A549 (cell line): ENCODE data around the gene RNU1-4. TPM values are rescaled to one million over a fixed set of nuclear protein-coding genes. Genes with fewer than 3 reads are reported as not detected.
"Not testable (repeated sequence)": the region's sequence is repeated elsewhere in the genome, so short reads cannot be mapped to it uniquely, and the experiment has no call there.

Experiments
- ATAC-seq, 2 experiments: fragments of 200-7000 bp in 1 of 2; fragments of >200 bp in 1 of 2; cut with Nextera tagmentation in 1 of 2; cut with Tn5 transposase in 1 of 2; 3 replicates each; pipeline versions ENCODE4 v1.8.0 to v1.9.1; 2018 to 2020; ENCODE audit warnings: mild to moderate bottlenecking in 1 of 2, moderate library complexity in 1 of 2
- CTCF ChIA-PET: fragments of 300-600 bp; sonication (Branson Sonifier 250); formaldehyde crosslinking; extraction: SDS; loops from one replicate; lab custom pipeline; 2021; ENCODE audit warnings: antibody characterized with exemption, inconsistent platforms; lab: Yijun Ruan, JAX
- POLR2A ChIA-PET: fragments of 350-600 bp; formaldehyde crosslinking; extraction: SDS; loops from one replicate; lab custom pipeline; 2021; ENCODE audit warnings: antibody characterized with exemption, inconsistent platforms; lab: Yijun Ruan, JAX
- DNase-seq, 2 experiments: peaks; one replicate each; pipeline versions ENCODE4 v3.0.0 to v3.0.0-alpha.2; 2011 to 2016; ENCODE audit warnings: low read depth in 1 of 2, low spot score in 1 of 2
- FAIRE-seq: peaks from 2 replicates; lab custom pipeline; 2011; peaks lifted over from hg19 to GRCh38; lab: Jason Lieb, UNC
- H3K27ac ChIP-seq, 2 experiments: fragments of >200 bp; sonication (Bioruptor Twin); formaldehyde crosslinking; 3 replicates each; pipeline ENCODE4 v1.5.1; 2016 to 2017
- H3K4me1 ChIP-seq: fragments of >200 bp; sonication (Bioruptor Twin); formaldehyde crosslinking; 3 replicates; pipeline ENCODE4 v1.6.1; 2016
- H3K4me2 ChIP-seq: fragments of >200 bp; sonication (Bioruptor Twin); formaldehyde crosslinking; 3 replicates; pipeline ENCODE4 v1.6.1; 2016
- H3K4me3 ChIP-seq: fragments of >200 bp; sonication (Bioruptor Twin); formaldehyde crosslinking; 3 replicates; pipeline ENCODE4 v1.5.1; 2016
- H3K9me3 ChIP-seq: fragments of >200 bp; sonication (Bioruptor Twin); formaldehyde crosslinking; 3 replicates; pipeline ENCODE4 v1.6.1; 2016
- WGBS: methylation state at CpG from one replicate; pipeline ENCODE4 v1.1.6; 2017; ENCODE audit errors: missing lambda C conversion rate; 5-methylcytosine and 5-hydroxymethylcytosine counted together
- polyA plus RNA-seq, 4 experiments: library from polyadenylated mRNA; depleted of rRNA in 3 of 4; stranded (reverse); fragments of >200 nt; fragmentation: RNase III in 1 of 4; extraction: RNeasy Plus Mini Kit Qiagen cat#74134 plus additional on column Dnase treatment in 1 of 4; gene quantifications; 2 replicates in 3 of 4; 3 replicates in 1 of 4; pipeline ENCODE4 v1.2.3, GENCODE V29; 2011 to 2017

RNU1-4 gene
- polyA plus RNA-seq, 2 of the 4 experiments (the other 2 are of a cell fraction): 6.6 to 56.2 TPM

DNA sequence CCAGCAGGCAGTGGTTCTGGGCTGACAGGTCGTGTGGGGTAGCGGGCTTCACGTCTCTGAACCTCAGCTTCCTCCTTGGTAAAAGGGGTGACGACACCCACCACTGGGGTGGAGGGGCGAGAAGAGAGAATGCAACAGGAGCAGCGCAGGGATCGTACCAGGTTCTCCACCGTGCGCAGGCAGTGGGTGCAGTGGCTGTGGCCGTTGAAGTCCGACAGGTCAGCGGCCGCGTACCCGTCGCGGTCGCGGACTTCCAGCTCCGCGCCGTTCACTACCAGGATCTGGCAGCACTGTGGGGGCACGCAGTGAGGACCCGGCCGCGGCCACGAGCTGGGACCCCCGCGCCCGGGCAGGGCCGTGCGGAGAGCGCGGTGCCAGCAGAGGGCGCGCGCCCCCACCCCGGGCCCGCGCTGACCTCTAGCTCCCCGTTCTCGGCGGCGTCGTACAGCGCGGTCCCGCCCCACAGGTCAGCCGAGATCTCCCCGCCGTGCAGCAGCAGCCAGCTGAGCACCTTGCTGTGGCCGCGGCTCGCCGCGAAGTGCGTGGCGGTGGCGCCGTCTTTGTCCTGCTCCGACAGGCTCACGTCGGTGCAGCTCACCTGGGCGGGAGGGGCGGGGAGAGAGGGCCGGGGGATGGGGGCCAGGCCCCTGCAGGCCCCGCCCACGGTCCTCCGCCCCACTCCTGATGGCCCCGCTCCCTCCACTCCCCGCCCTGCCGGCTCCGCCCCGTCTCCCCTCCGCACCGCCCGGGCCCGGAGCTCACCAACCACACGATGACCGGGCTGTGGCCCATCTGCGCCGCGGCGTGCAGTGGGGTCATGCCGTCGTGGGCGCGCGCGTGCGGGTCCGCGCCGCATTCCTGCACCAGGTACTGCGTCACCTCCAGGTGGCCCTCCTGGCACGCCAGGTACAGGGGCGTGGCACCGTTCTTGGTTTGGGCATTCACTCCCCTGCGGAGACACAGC, 32.9 kb upstream of the RNU1-4 start:
- WGBS: 100% methylated on average over 1 of the region's 99 CpGs
- H3K27ac ChIP-seq, H3K9me3 ChIP-seq, H3K4me1 ChIP-seq, DNase-seq, FAIRE-seq, POLR2A ChIA-PET: not testable (repeated sequence)
- Histone ChIP-seq H3K4me2 (peak overlapping the region; percentile 25; the same call in 2 of the 3 replicates), H3K4me3 (peak overlapping the region; percentile 27; the same call in 1 of the 3 replicates)
- peak; percentile 55 to 76; a peak in 5 of 6 replicates for ATAC-seq
- CTCF ChIA-PET: interaction anchor here (1.0 to 3.6 kb wide), 9 partner anchors 8 to 167 kb away, joined by 3 to 54 read pairs (median 7); no protein-coding TSS in a partner anchor

DNA sequence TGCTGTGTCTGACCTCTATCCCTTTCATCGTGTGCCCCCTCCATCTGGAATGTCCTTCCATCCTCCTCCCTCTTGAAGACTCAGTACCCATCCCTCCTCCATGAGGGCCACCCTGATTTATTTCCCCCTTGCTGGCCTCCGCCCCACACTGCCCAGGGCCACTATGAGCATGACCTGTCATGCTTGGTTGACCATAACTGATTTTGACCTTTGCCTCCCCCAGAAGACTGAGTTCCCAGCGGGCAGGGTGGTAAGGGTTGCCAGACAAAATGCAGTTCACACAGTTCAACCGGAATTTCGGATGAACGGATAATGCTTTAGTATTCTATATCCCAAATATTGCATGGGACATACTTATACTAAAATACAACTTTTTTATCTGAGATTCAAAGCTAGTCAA, 31.6 kb upstream of the RNU1-4 start:
- H3K9me3 ChIP-seq, POLR2A ChIA-PET, FAIRE-seq, H3K4me1 ChIP-seq, H3K4me2 ChIP-seq, DNase-seq, H3K27ac ChIP-seq, H3K4me3 ChIP-seq, ATAC-seq: not testable (repeated sequence)
- CTCF ChIA-PET: interaction anchor here (0.8 to 3.6 kb wide), 7 partner anchors 10 to 84 kb away, joined by 3 to 54 read pairs (median 4); no protein-coding TSS in a partner anchor
- WGBS: no CpG with 5 or more reads among the region's 6 CpGs

DNA sequence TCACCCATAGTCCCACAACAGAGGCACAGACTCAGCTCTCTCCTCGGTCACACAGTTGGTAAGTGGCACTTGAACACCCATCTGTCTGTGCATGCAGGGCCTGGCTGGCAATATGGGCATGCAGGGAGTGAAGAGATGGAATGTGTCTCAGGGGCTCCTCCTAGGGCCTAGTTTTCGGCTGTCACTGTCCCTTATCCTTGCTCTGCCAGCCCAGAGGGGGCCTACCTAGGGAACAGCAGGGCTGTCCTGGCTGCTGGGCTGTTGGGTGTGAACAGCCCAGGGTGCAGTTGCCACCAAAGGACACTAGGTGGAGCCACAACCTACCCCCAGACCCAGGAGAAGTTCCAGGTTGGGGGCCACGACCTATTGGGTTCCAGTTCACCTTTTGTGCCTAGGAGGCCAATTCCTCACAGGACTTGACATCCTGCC, 30.6 kb upstream of the RNU1-4 start:
- DNase-seq, POLR2A ChIA-PET, FAIRE-seq, H3K4me2 ChIP-seq, H3K4me1 ChIP-seq, H3K9me3 ChIP-seq, H3K27ac ChIP-seq, H3K4me3 ChIP-seq: not testable (repeated sequence)
- WGBS: no CpG with 5 or more reads among the region's 3 CpGs
- CTCF ChIA-PET: interaction anchor here (0.8 to 3.6 kb wide), 7 partner anchors 8 to 85 kb away, joined by 3 to 54 read pairs (median 4); no protein-coding TSS in a partner anchor
- peak; percentile 61 to 80 for ATAC-seq

DNA sequence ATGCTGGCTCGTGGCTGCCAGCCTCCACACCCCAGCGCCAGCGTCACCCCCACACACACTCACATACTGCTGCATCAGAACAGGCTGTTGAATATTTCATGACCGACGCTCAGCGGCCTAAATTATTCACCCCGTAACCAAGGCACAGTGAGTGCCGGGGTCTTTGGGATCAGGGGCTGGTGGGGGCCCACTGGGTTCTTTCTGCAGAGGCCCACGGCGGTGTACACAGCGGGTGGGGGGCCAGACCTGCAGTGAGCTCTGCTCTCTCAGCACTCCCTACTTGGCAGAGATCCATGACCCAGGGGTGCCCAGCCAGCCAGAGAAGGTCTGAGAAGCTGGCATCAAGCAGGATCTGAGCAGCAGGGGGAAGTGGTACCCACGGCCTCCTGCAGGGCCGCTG, 29.7 kb upstream of the RNU1-4 start:
- POLR2A ChIA-PET, FAIRE-seq, H3K4me2 ChIP-seq, H3K4me3 ChIP-seq, ATAC-seq, H3K27ac ChIP-seq, H3K9me3 ChIP-seq, H3K4me1 ChIP-seq, DNase-seq: not testable (repeated sequence)
- CTCF ChIA-PET: interaction anchor here (0.6 to 2.1 kb wide), 4 partner anchors 10 to 420 kb away, joined by 3 to 15 read pairs (median 4); no protein-coding TSS in a partner anchor
- WGBS: 0% methylated on average over 1 of the region's 13 CpGs

DNA sequence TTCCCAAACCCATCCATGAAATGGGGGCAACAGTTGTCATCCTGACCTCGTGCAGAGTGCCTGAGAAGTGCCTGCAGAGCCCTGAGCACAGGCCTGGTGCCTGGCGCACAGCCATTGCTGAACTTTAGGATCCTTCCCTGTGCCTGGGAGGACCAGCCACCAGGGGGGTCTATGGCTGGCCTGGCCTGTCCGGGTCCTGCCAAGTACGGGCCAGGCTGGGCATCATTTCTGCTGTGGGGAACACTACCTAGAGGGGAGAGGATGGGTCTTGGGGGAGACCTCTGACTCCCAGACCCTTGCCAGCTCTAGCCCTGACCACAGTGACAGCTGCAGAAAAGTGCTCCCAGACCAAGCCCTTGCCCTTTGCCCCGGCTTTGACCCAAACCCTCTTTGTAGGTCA, 28.2 kb upstream of the RNU1-4 start:
- H3K9me3 ChIP-seq, H3K4me2 ChIP-seq, H3K4me3 ChIP-seq, DNase-seq, FAIRE-seq, POLR2A ChIA-PET, H3K4me1 ChIP-seq, ATAC-seq, H3K27ac ChIP-seq: not testable (repeated sequence)
- WGBS: no CpG with 5 or more reads among the region's 5 CpGs
- CTCF ChIA-PET: interaction anchor here (2.1 kb wide), 1 partner anchor 11 kb away, joined by 15 read pairs; no protein-coding TSS in a partner anchor

DNA sequence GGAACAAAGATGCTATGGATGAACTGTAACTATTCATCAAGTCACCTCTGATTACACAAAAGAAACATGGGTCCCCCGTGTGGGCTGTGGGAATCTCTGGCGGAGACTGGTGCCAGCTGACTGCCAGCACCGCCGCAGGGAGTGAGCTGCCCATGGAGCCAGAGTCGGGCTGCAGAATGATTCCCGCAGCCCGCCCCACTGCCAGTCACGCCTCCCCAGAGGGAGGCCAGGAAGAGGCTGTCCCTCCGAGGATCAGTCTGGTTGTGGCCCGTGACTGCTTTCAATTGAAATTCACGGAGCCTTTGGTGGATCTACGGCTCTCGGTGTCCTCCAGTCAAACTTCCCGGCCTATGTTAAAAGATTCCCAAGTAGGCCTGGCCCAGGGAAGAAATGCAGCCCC, 27.7 kb upstream of the RNU1-4 start:
- POLR2A ChIA-PET: interaction anchor here (0.6 kb wide), 1 partner anchor 12 kb away, joined by 4 read pairs; no protein-coding TSS in a partner anchor
- H3K4me3 ChIP-seq, CTCF ChIA-PET, DNase-seq, H3K4me2 ChIP-seq, H3K4me1 ChIP-seq, H3K9me3 ChIP-seq, H3K27ac ChIP-seq, FAIRE-seq, ATAC-seq: not testable (repeated sequence)
- 93% methylated on average over 3 of the region's 14 CpGs for WGBS

DNA sequence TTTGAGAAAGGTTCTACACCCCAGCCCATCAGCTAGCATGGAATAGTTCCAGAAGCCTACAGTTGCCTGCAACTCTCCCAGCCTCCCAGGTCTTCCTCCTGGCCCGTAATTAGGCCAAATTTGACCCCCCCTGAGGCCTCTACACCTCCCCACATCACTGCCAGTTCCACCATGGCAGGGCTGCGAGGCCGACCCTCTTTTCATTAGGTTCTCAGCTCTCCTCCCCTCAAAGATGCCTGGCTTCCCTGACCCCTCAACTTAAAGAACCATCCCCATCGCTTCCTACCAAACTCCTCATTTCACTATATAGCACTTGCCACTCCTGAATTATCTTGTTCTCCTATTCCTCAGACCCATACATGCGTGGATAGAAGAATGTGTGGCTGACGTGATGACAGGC, 27.3 kb upstream of the RNU1-4 start:
- not testable (repeated sequence) for H3K9me3 ChIP-seq, H3K27ac ChIP-seq, H3K4me1 ChIP-seq, FAIRE-seq, ATAC-seq, H3K4me3 ChIP-seq, DNase-seq, H3K4me2 ChIP-seq
- WGBS: 82% methylated on average over 4 of the region's 6 CpGs
- ChIA-PET POLR2A (interaction anchor here (0.6 kb wide), 1 partner anchor 11 kb away, joined by 4 read pairs; no protein-coding TSS in a partner anchor), CTCF (interaction anchor here (7.1 kb wide), 1 partner anchor 9 kb away, joined by 34 read pairs; no protein-coding TSS in a partner anchor)

DNA sequence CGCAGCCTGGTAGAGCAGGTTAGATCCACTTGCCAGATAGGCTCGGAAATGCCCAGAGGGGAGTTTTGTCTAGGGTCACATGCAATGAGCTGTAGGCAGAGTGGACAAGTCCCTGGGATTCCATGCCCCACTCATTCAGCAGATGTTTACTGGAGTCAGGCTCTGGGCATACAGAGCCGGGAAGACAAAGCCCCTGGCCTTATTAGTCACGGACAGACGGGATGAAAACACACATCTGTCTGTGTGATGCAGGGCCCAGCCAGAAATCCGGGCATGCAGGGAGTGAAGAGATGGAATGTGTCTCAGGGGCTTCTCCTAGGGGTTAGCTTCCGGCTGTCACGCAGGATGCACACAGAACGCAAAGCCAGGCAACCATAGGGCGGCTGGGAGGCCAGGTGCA, 26.8 kb upstream of the RNU1-4 start:
- H3K4me1 ChIP-seq, H3K9me3 ChIP-seq, H3K27ac ChIP-seq, H3K4me2 ChIP-seq, DNase-seq, ATAC-seq, FAIRE-seq, H3K4me3 ChIP-seq, POLR2A ChIA-PET: not testable (repeated sequence)
- CTCF ChIA-PET: interaction anchor here (2.1 to 7.1 kb wide), 2 partner anchors 10 to 13 kb away, joined by 8 to 34 read pairs; no protein-coding TSS in a partner anchor
- WGBS: no CpG with 5 or more reads among the region's 10 CpGs
